NK-92 (cell line): ENCODE data around the gene GIPC3.

Experiments
- DNase-seq: peaks from one replicate; lab custom pipeline; 2025; ENCODE audit not compliant: unreplicated experiment; lab: John Stamatoyannopoulos, UW

Gene GIPC3

GRCh38 chr19:3604987-3605343 is 19.7 kb downstream of the GIPC3 start:
- no peak for DNase-seq

GRCh38 chr19:3605361-3605760 is 20.1 kb downstream of the GIPC3 start:
- no peak for DNase-seq

- no peak for DNase-seq
Measured at GRCh38 chr19:3605770-3606169, 20.5 kb downstream of the GIPC3 start.

- no peak for DNase-seq
Measured at GRCh38 chr19:3606174-3606689, 21.0 kb downstream of the GIPC3 start.

GRCh38 chr19:3606690-3607289 is 21.5 kb downstream of the GIPC3 start, which contains the start of gene TBXA2R:
Gene TBXA2R (minus strand): TSS chr19:3606875. CDS start chr19:3600634, 6,241 bp downstream.
- DNase-seq = no peak

- DNase-seq = no peak
Measured at GRCh38 chr19:3607303-3608078, 22.2 kb downstream of the GIPC3 start.

GRCh38 chr19:3608079-3608641 is 22.9 kb downstream of the GIPC3 start:
- no peak for DNase-seq

GRCh38 chr19:3608750-3609322 is 23.6 kb downstream of the GIPC3 start:
- DNase-seq = no peak

GRCh38 chr19:3609779-3610719 is 24.8 kb downstream of the GIPC3 start:
- no peak for DNase-seq

- DNase-seq = no peak
Measured at GRCh38 chr19:3610745-3611717, 25.8 kb downstream of the GIPC3 start.

- no peak for DNase-seq
Measured at GRCh38 chr19:3611841-3612240, 26.6 kb downstream of the GIPC3 start.

GRCh38 chr19:3612330-3612729 is 27.1 kb downstream of the GIPC3 start:
- DNase-seq = no peak

- DNase-seq = no peak
Measured at GRCh38 chr19:3612901-3613741, 27.8 kb downstream of the GIPC3 start.

GRCh38 chr19:3613818-3614661 is 28.8 kb downstream of the GIPC3 start:
- DNase-seq = no peak

GRCh38 chr19:3614858-3615505 is 29.7 kb downstream of the GIPC3 start:
- DNase-seq = no peak

- DNase-seq = no peak
Measured at GRCh38 chr19:3615524-3616135, 30.4 kb downstream of the GIPC3 start.

GRCh38 chr19:3617463-3617862 is 32.2 kb downstream of the GIPC3 start:
- DNase-seq = no peak
